ENCODE data around the gene SLC7A11. TPM values are rescaled to one million over a fixed set of nuclear protein-coding genes. Genes with fewer than 3 reads are reported as not detected.

Gene SLC7A11
- total and polyA plus RNA-seq, 2 experiments from 2014 or later = 0.40 to 1.3 TPM

DNA sequence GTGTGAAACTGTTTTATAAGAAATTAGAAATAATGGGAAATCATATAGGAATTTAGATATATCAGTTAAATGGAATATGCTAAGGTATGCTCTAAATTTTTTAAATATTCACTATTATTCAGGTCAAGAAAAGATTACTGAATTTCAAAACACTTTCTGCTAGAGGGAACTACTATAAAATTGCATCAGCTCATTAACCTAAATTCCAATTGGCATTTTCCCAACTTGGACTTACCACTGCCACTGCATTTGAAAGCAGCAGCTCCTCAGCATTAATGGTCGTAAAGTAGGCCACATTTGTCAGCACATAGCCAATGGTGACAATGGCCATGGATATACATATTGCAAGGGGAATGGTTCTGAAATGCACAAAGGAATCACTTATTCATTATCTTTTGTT is 57.3 kb downstream of the SLC7A11 start:
- Histone ChIP-seq H3K27ac (no peak overlapping the region), H3K36me3 (no peaks in the 10 kb centered on the region), H3K4me3 (no peak overlapping the region), H3K9me3 (ENCODE audit: low read depth) (no peaks in the 10 kb centered on the region), H3K4me1 (ENCODE audit: low read depth) (peaks cover 43% of the 10 kb centered on the region), H3K27me3 (no peaks in the 10 kb centered on the region)
- peak in 1 of 2 donors; percentile 45 for DNase-seq (ENCODE audit: low read depth in 1 of 2, low spot score in 1 of 2)
- no peak for TF ChIP-seq CTCF (IDR thresholded peaks at IDR 0.05; ENCODE audit: low read depth, low read length)

GRCh38 chr4:138182838-138183426 is 59.2 kb downstream of the SLC7A11 start:
- H3K27me3 ChIP-seq = no peaks in the 10 kb centered on the region
- no peaks in the 10 kb centered on the region for H3K9me3 ChIP-seq (ENCODE audit: low read depth)
- no peak overlapping the region for H3K27ac ChIP-seq
- peak; percentile 70 to 83 for DNase-seq (ENCODE audit: low read depth in 1 of 2, low spot score in 1 of 2)
- H3K4me3 ChIP-seq = no peak overlapping the region
- TF ChIP-seq CTCF (IDR thresholded peaks at IDR 0.05; ENCODE audit: low read depth, low read length) = peak; percentile 57
- peaks cover 32% of the 10 kb centered on the region for H3K4me1 ChIP-seq (ENCODE audit: low read depth)
- no peaks in the 10 kb centered on the region for H3K36me3 ChIP-seq

DNA sequence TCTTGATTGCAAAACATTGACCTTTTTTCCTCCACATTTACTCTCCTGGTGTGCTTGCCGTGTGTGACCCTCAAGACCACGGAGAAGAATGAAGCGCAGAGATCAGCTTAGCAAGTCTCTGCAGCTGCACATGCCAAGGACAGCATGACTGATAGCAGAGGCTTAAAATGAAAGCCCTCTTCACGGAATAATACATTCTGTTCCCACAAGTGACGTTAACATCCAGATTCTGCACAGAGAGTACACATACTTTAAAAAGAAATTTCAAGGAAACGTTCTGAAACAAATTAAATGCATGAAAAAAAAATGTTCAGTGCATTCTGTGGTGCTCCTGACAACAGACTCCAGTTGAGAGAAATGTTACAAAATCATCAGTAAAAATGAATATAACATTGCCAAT is 60.9 kb downstream of the SLC7A11 start:
- no peak for TF ChIP-seq CTCF (IDR thresholded peaks at IDR 0.05; ENCODE audit: low read depth, low read length)
- H3K4me3 ChIP-seq = no peak overlapping the region
- peaks cover 25% of the 10 kb centered on the region for H3K4me1 ChIP-seq (ENCODE audit: low read depth)
- H3K9me3 ChIP-seq (ENCODE audit: low read depth) = no peaks in the 10 kb centered on the region
- DNase-seq (ENCODE audit: low read depth in 1 of 2, low spot score in 1 of 2) = peak in 1 of 2 donors; percentile 73
- H3K36me3 ChIP-seq = no peaks in the 10 kb centered on the region
- H3K27ac ChIP-seq = no peak overlapping the region
- H3K27me3 ChIP-seq = no peaks in the 10 kb centered on the region

DNA sequence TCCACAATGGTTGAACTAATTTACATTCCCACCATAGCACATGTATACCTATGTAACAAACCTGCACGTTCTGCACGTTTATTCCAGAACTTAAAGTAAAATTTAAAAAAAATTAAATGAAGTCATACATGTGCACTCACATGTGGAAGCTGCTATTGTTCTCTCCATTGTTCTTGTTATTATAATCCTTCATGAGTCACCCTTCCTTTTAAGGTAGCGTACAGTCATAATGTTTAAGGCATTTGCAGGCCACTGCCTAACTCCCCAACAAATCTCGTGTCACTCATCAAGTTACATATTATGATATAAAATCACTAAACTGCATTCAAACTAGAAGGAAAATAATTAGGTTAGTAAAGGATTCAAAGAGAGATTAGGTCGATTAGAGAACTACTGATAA is 63.6 kb downstream of the SLC7A11 start:
- Histone ChIP-seq H3K4me3 (no peak overlapping the region), H3K9me3 (ENCODE audit: low read depth) (no peaks in the 10 kb centered on the region), H3K4me1 (ENCODE audit: low read depth) (peaks cover 20% of the 10 kb centered on the region), H3K27ac (no peak overlapping the region), H3K27me3 (no peaks in the 10 kb centered on the region), H3K36me3 (no peaks in the 10 kb centered on the region)
- peak in 1 of 2 donors; percentile 43 for DNase-seq (ENCODE audit: low read depth in 1 of 2, low spot score in 1 of 2)
- TF ChIP-seq CTCF (IDR thresholded peaks at IDR 0.05; ENCODE audit: low read depth, low read length) = no peak

DNA sequence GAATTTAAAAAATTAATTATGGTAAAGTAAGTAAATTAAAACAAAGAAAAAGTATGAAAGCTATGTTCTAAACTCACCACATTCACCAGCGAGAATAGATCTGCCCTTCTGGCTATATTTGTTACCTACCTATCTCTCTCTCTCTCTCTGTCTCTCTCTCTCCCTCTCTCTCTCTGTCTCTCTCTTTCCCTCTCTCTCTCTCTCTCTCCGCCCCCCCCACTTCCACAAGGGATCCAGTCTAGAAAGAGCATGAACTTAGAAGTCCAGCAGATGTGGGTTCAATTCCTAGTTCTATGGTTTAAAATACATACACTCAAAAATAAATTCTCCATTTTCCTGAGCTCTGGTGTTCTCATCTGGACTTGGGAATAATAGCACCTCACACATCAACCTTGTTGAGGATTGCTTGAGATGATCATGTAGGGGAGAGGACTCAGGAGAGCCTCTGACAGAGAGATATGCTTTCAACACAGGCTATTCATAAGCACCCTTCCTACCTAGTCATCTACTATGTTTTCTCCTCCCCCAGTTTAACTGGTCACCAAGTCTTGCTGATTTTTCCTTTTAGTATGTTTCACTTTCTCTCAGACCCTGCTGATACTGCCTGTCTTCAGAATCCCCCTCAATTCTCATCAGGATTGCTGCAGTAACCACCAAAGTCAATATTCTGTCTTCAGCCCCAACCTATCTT is 64.7 kb downstream of the SLC7A11 start:
- no peak for DNase-seq (ENCODE audit: low read depth in 1 of 2, low spot score in 1 of 2)
- no peaks in the 10 kb centered on the region for H3K36me3 ChIP-seq

More for the DNA sequence above, 64.7 kb downstream of the SLC7A11 start:
- TF ChIP-seq CTCF (IDR thresholded peaks at IDR 0.05; ENCODE audit: low read depth, low read length) = no peak
- Histone ChIP-seq H3K27ac (no peak overlapping the region), H3K4me3 (no peak overlapping the region), H3K4me1 (ENCODE audit: low read depth) (peaks cover 17% of the 10 kb centered on the region), H3K27me3 (no peaks in the 10 kb centered on the region), H3K9me3 (ENCODE audit: low read depth) (no peaks in the 10 kb centered on the region)

Measured in cardiac muscle cell (in vitro differentiated cells and primary cell).